Measurements from ENCODE around the gene ATP1A4. TPM values are rescaled to one million over a fixed set of nuclear protein-coding genes. Genes with fewer than 3 reads are reported as not detected.

Gene ATP1A4
- total and polyA plus RNA-seq, 7 donors: 0.22 to 3.0 (median 0.27) TPM; not detected in 4

GRCh38 chr1:160214481-160215140 is 63.2 kb downstream of the ATP1A4 start:
- intact Hi-C loops (cut with DNase I): loop anchor here (5.0 kb wide), 1 partner anchor 38 kb away; no protein-coding TSS in a partner anchor
- Histone ChIP-seq H3K4me3 (no peak overlapping the region), H3K4me1 (peaks cover 0 to 50% (median 47%) of the 10 kb centered on the region in 4 donors)

GRCh38 chr1:160216301-160216700 is 64.9 kb downstream of the ATP1A4 start:
- intact Hi-C loops (cut with DNase I): no loop called here
- no peak for DNase-seq
- peak overlapping the region in 2 of 4 donors; percentile 77 to 84 for H3K27ac ChIP-seq
- H3K4me3 ChIP-seq: no peak overlapping the region
- H3K4me1 ChIP-seq: peaks cover 0 to 44% (median 40%) of the 10 kb centered on the region in 4 donors
- TF ChIP-seq POLR2AphosphoS5 (IDR thresholded peaks at IDR 0.05) (no peak), EP300 (IDR thresholded peaks at IDR 0.05) (no peak), POLR2A (IDR thresholded peaks at IDR 0.05) (no peak), CTCF (IDR thresholded peaks at IDR 0.05) (no peak)
- no peaks in the 10 kb centered on the region for H3K27me3 ChIP-seq
- H3K9me3 ChIP-seq: no peaks in the 10 kb centered on the region
- H3K36me3 ChIP-seq: peaks cover 49 to 79% (median 56%) of the 10 kb centered on the region in 4 donors

More at GRCh38 chr1:160214481-160215140, 63.2 kb downstream of the ATP1A4 start:
- no peak overlapping the region for H3K27ac ChIP-seq
- DNase-seq: no peak
- H3K36me3 ChIP-seq: peaks cover 36 to 69% (median 50%) of the 10 kb centered on the region in 4 donors
- H3K9me3 ChIP-seq: no peaks in the 10 kb centered on the region
- TF ChIP-seq POLR2A (IDR thresholded peaks at IDR 0.05) (no peak), EP300 (IDR thresholded peaks at IDR 0.05) (no peak), POLR2AphosphoS5 (IDR thresholded peaks at IDR 0.05) (no peak), CTCF (IDR thresholded peaks at IDR 0.05) (no peak)
- WGBS, 2 donors: 15 to 64% methylated on average over 3 of the region's 3 CpGs
- no peaks in the 10 kb centered on the region for H3K27me3 ChIP-seq

- Histone ChIP-seq H3K4me3 (no peak overlapping the region), H3K4me1 (peaks cover 0 to 44% (median 40%) of the 10 kb centered on the region in 4 donors), H3K27ac (peak overlapping the region; percentile 73 to 84 (median 76)), H3K27me3 (no peaks in the 10 kb centered on the region), H3K36me3 (peaks cover 45 to 79% (median 56%) of the 10 kb centered on the region in 4 donors), H3K9me3 (no peaks in the 10 kb centered on the region)
- DNase-seq: no peak
- intact Hi-C loops (cut with DNase I): no loop called here
- 25 to 70% methylated on average over 10 of the region's 10 CpGs for WGBS, 2 donors
- TF ChIP-seq CTCF (IDR thresholded peaks at IDR 0.05) (no peak), EP300 (IDR thresholded peaks at IDR 0.05) (no peak), POLR2AphosphoS5 (IDR thresholded peaks at IDR 0.05) (no peak)
Observed at GRCh38 chr1:160217481-160218051, 66.2 kb downstream of the ATP1A4 start.

GRCh38 chr1:160219062-160219929 is 67.9 kb downstream of the ATP1A4 start:
- TF ChIP-seq CTCF (IDR thresholded peaks at IDR 0.05): peak; percentile 52 to 70 (median 59)
- no peak for TF ChIP-seq POLR2A (IDR thresholded peaks at IDR 0.05)
- TF ChIP-seq POLR2AphosphoS5 (IDR thresholded peaks at IDR 0.05): peak in 1 of 4 donors; percentile 20
- Histone ChIP-seq H3K27me3 (no peaks in the 10 kb centered on the region), H3K27ac (peak overlapping the region; percentile 73 to 84 (median 76)), H3K9me3 (no peaks in the 10 kb centered on the region), H3K4me3 (no peak overlapping the region), H3K4me1 (peaks cover 0 to 44% (median 40%) of the 10 kb centered on the region in 4 donors), H3K36me3 (peaks cover 37 to 79% (median 56%) of the 10 kb centered on the region in 4 donors)
- intact Hi-C loops (cut with DNase I): loop anchor here (1.0 kb wide), 2 partner anchors 26 to 118 kb away; no protein-coding TSS in a partner anchor
- WGBS, 2 donors: 59 to 62% methylated on average over 4 of the region's 4 CpGs
- DNase-seq: peak; percentile 81

All from sigmoid colon (tissue), 7 donors.